IMR-90 (cell line): ENCODE measurements around the gene NPTN.

Source experiments
- BHLHE40 ChIP-seq: fragments of 150-350 bp; IDR thresholded peaks from 2 replicates; pipeline ENCODE4 v1.6.1; 2016; ENCODE audit warnings: mild to moderate bottlenecking, low read depth, low read length
- CEBPB ChIP-seq: IDR thresholded peaks from 2 replicates; pipeline ENCODE4 v1.6.1; 2012; ENCODE audit warnings: low read depth, low read length, improper control_type of control experiment
- FOS ChIP-seq: fragments of 150-350 bp; IDR thresholded peaks from 2 replicates; pipeline ENCODE4 v1.6.1; 2016; ENCODE audit warnings: low read depth, low read length
- MAZ ChIP-seq: IDR thresholded peaks from 2 replicates; pipeline ENCODE4 v1.6.1; 2012; ENCODE audit warnings: low read depth, mild to moderate bottlenecking, low read length, improper control_type of control experiment, moderate library complexity, borderline replicate concordance
- MXI1 ChIP-seq: IDR thresholded peaks from 2 replicates; pipeline ENCODE4 v1.6.1; 2012; ENCODE audit warnings: low read depth, mild to moderate bottlenecking, low read length, moderate library complexity, borderline replicate concordance
- NFE2L2 ChIP-seq: fragments of 150-350 bp; IDR thresholded peaks from 2 replicates; pipeline ENCODE4 v1.6.1; 2016; ENCODE audit warnings: low read depth, mild to moderate bottlenecking, low read length
- POLR2A ChIP-seq: IDR thresholded peaks from 2 replicates; pipeline ENCODE4 v1.6.1; 2012; ENCODE audit warnings: mild to moderate bottlenecking, low read depth, low read length
- RAD21 ChIP-seq: IDR thresholded peaks from 2 replicates; pipeline ENCODE4 v1.6.1; 2012; ENCODE audit warnings: low read length, improper control_type of control experiment
- RCOR1 ChIP-seq: IDR thresholded peaks from 2 replicates; pipeline ENCODE4 v1.6.1; 2012; ENCODE audit warnings: mild to moderate bottlenecking, low read length, improper control_type of control experiment; ENCODE audit not compliant: insufficient replicate concordance
- SMC3 ChIP-seq: fragments of 150-350 bp; IDR thresholded peaks from 2 replicates; pipeline ENCODE4 v1.6.1; 2016; ENCODE audit warnings: low read depth, mild to moderate bottlenecking, antibody characterized with exemption, low read length, moderate library complexity
- USF2 ChIP-seq: fragments of 150-350 bp; IDR thresholded peaks from 2 replicates; pipeline ENCODE4 v1.6.1; 2017; ENCODE audit warnings: mild to moderate bottlenecking, antibody characterized with exemption, low read length, low read depth
- TF ChIP-seq, protein P1 (sequence below): conservative IDR thresholded peaks from 2 replicates; pipeline ENCODE4 v1.5.1; 2012; ENCODE audit warnings: mild to moderate bottlenecking, low read depth, low read length, improper control_type of control experiment
- TF ChIP-seq, protein P2 (sequence below): fragments of 150-350 bp; IDR thresholded peaks from 2 replicates; pipeline ENCODE4 v1.6.1; 2016; ENCODE audit warnings: low read depth, mild to moderate bottlenecking, low read length, moderate library complexity, borderline replicate concordance

GRCh38 chr15:73575636-73576247, 57.4 kb downstream of the NPTN start:
- TF ChIP-seq POLR2A (no peak), BHLHE40 (no peak), USF2 (no peak), RAD21 (no peak), MXI1 (0 out of 2 replicates have a peak, but pooled peaks have one; percentile 20), SMC3 (no peak), MAZ (no peak), RCOR1 (no peak), CEBPB (no peak), FOS (no peak), NFE2L2 (no peak)
- TF ChIP-seq, protein P1, sequence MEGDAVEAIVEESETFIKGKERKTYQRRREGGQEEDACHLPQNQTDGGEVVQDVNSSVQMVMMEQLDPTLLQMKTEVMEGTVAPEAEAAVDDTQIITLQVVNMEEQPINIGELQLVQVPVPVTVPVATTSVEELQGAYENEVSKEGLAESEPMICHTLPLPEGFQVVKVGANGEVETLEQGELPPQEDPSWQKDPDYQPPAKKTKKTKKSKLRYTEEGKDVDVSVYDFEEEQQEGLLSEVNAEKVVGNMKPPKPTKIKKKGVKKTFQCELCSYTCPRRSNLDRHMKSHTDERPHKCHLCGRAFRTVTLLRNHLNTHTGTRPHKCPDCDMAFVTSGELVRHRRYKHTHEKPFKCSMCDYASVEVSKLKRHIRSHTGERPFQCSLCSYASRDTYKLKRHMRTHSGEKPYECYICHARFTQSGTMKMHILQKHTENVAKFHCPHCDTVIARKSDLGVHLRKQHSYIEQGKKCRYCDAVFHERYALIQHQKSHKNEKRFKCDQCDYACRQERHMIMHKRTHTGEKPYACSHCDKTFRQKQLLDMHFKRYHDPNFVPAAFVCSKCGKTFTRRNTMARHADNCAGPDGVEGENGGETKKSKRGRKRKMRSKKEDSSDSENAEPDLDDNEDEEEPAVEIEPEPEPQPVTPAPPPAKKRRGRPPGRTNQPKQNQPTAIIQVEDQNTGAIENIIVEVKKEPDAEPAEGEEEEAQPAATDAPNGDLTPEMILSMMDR, result no peak
- TF ChIP-seq, protein P2, sequence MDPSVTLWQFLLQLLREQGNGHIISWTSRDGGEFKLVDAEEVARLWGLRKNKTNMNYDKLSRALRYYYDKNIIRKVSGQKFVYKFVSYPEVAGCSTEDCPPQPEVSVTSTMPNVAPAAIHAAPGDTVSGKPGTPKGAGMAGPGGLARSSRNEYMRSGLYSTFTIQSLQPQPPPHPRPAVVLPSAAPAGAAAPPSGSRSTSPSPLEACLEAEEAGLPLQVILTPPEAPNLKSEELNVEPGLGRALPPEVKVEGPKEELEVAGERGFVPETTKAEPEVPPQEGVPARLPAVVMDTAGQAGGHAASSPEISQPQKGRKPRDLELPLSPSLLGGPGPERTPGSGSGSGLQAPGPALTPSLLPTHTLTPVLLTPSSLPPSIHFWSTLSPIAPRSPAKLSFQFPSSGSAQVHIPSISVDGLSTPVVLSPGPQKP, result no peak
